ENCODE data around the gene SMC1B.
"Not testable (repeated sequence)": the region's sequence is repeated elsewhere in the genome, so short reads cannot be mapped to it uniquely, and the experiment has no call there.

Gene SMC1B

GRCh38 chr22:45421349-45422055 is 8.1 kb upstream of the SMC1B start:
- DNase-seq = no peak

DNA sequence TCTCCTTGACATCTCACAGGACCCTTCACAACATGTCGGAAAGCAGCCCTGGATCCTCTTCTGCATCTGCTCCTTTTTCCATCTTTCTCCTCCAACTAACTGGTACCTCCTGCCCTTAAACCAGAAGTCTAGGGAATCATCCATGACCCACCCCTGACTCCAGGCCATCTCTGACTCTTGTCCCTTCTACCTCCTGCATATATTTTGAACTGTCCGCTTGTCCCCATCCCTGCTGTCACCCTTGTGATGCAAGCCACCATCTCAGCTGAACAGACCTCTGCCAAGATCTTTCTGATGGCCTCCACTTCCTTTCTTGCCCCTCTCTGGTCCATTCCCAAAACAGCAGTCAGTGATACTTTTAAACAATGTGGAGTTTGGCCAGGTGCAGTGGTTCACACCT is 7.1 kb upstream of the SMC1B start:
- DNase-seq = no peak

DNA sequence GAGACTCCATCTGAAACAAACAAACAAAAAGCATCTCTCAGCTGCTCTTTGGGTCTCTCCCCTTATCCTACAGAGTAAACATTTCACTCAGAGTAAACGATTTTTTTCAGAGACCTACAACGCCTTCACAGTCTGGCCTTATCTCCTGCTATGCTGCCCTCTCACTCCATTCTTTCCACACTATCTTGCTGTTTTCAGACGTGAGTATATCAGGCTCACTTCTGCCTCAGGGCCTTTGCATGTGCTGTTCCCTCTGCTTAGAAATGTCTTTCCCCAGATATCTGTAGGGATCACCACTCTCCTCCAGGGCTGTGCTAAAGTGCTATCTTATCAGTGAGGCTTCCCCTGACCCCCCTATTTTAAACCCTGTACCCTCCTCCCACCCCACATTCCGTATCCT is 6.6 kb upstream of the SMC1B start:
- no peak for DNase-seq

- no peak for DNase-seq
Observed at GRCh38 chr22:45418770-45419138, 5.4 kb upstream of the SMC1B start.

- no peak for DNase-seq
Observed at GRCh38 chr22:45418056-45418769, 4.8 kb upstream of the SMC1B start.

GRCh38 chr22:45413013-45413367 is 409 bp downstream of the SMC1B start:
- DNase-seq = no peak

DNA sequence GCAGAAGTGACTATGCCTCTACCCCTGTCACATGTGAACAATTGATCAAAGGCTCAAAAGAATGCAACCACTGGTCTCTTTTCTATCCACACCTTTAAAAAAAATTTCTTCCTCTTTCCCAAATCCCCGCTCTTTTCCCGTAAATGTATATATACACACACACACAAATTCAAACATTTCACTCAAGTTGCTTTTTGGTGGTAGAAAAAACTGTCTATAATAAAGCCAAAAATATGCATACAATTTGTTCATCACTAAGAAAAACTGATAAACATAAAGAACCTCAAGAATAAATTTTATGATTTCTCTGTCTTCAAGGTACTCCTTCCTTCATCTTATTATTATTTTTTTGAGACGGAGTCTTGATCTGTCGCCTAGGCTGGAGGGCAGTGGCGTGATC is 5.6 kb downstream of the SMC1B start:
- DNase-seq = no peak

GRCh38 chr22:45402466-45402985 is 10.9 kb downstream of the SMC1B start:
- no peak for DNase-seq

GRCh38 chr22:45399712-45400445 is 13.5 kb downstream of the SMC1B start:
- DNase-seq = no peak

DNA sequence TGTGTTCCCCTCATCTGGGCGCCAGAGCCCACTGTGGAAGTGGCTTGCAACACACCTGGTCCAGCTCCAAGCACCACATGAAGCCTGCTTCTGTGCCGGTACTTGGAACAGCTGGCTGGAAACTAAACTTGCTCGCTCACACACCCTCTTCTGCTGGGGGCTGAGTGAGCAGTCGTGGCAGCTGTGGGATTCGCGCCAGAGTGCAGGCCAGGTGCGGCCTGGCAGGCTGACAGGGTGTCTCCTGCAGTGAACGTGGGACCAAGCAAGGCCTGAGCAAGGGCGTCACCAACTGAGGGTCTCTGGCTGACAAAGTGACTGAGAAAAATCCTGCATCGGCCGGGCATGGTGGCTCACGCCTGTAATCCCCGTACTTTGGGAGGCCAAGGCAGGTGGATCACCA is 15.2 kb downstream of the SMC1B start:
- no peak for DNase-seq

- no peak for DNase-seq
Observed at GRCh38 chr22:45397806-45398205, 15.6 kb downstream of the SMC1B start.

GRCh38 chr22:45389546-45389945 is 23.9 kb downstream of the SMC1B start:
- no peak for DNase-seq

DNA sequence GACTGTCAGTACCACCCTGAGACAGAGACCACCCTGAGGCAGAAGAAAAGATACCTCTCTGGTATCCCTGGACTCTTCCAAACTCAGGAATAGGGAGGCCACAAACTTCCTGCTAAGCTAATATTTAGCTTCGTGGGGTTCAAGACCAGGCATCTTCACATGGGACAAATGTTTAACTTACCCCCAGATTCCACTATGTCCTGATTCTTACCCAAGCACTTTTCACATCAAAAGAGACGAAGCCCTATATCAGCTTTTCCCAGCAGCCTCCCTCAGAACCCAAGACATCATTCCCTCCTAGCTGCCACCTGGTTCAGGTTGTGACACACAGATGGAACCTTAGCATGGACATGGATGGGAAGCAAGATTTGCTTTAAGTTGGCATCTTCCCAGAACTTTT is 32.1 kb downstream of the SMC1B start:
- DNase-seq = no peak

DNA sequence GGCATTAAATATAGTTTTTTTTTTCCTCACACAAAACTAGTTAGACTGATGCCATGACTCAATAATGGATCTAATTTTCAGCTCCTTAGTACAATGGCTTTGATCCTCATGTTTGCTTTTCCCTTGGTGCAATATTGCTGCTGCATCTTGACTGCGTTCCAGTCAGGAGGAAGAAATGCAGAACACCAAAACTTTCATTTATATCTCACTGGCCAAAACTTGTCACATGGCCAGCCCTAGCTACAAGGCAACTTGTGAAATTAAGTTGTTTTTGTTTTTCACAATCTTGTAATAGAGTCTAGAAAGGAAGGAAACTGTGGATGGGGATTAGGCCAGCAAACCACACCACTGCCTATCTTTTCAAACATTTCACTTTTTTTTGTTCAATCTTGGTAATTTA is 36.7 kb downstream of the SMC1B start:
- DNase-seq = no peak

GRCh38 chr22:45376009-45376408 is 37.4 kb downstream of the SMC1B start:
- no peak for DNase-seq

GRCh38 chr22:45373592-45373991 is 39.8 kb downstream of the SMC1B start:
- not testable (repeated sequence) for DNase-seq

GRCh38 chr22:45366713-45367112 is 46.7 kb downstream of the SMC1B start:
- no peak for DNase-seq

DNA sequence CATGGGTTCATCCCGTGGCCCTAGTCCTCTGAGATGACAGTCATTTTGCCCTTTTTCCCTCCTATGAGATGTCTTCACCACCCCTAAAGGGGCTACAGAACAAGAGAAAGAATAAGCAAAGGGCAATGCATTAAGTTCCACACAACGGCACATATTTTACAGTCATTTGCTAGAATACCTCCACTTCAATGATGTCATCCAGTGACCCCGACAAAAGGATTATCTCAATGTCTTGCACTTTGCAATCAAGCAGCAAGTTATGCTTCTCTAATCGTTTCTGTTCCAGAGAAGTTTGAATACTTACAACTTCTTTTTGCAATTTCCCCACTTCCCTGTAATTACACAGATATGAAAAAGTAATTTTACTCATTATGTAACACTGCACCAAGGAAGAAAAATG is 53.8 kb downstream of the SMC1B start:
- DNase-seq = no peak

GRCh38 chr22:45358127-45358526 is 55.3 kb downstream of the SMC1B start:
- no peak for DNase-seq

- no peak for DNase-seq
Observed at GRCh38 chr22:45357490-45357889, 55.9 kb downstream of the SMC1B start.

GRCh38 chr22:45353786-45354185 is 59.6 kb downstream of the SMC1B start:
- no peak for DNase-seq

DNA sequence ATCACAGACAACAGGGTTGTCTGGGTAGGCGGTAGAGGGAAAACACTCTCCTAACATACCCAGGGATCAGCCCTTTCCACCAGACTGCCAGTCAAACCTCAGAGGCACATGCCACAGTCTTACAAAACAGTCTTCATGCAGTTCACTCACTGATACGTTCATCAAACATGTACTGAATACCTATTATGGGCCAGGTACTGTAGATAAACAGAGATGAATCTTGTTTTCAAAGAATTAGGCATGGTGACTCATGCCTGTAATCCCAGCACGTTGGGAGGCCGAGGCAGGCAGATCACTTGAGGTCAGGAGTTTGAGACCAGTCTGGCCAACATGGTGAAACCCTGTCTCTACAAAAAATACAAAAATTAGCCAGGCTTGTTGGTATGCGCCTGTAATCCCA is 60.6 kb downstream of the SMC1B start:
- DNase-seq = not testable (repeated sequence)

- no peak for DNase-seq
Observed at GRCh38 chr22:45351956-45352355, 61.4 kb downstream of the SMC1B start.

DNA sequence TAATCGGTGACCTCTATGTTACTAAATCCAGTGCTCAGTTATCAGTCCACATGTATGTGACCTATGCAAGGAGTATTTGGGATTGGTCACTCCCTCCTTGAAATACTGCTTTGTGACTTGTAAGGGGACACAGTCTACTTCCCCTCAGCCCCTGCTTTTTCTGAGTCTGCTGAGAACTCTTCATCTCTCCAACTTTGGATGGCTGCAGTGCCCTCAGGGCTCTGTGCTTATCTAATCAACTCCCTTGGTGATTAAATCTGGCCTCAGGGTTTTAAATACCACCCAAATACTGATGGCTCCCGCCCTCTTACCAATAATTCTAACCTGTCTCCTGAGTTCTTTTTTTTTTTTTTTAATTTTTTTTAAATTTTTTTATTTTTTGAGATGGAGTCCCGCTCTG is 63.5 kb downstream of the SMC1B start:
- no peak for DNase-seq

All from GDM1 (cell line).